Sigmoid colon (tissue), 3 donors: Measurements from ENCODE around the gene PSEN1.

Experiments
- CTCF ChIP-seq, 4 experiments: fragments of 450-650 bp in 3 of 4; fragments of 200-600 bp in 1 of 4; IDR thresholded peaks; one replicate each; pipeline ENCODE4 v1.5.1; 2016 to 2019; ENCODE audit warnings: antibody characterized with exemption in 4 of 4, mild to moderate bottlenecking in 3 of 4, moderate library complexity in 2 of 4
- POLR2A ChIP-seq, 2 donors: fragments of 450-650 bp; IDR thresholded peaks; one replicate each; pipeline ENCODE4 v1.6.1; 2016; ENCODE audit warnings: antibody characterized with exemption in 2 of 2, mild to moderate bottlenecking in 2 of 2, moderate library complexity in 2 of 2

- TF ChIP-seq POLR2A (IDR thresholded peaks at IDR 0.05) = no peak
- no peak for TF ChIP-seq CTCF (IDR thresholded peaks at IDR 0.05)
Measured at GRCh38 chr14:73266317-73266716, 130.0 kb downstream of the PSEN1 start.
